Urinary bladder (tissue), 4 donors: ENCODE results near the gene CAMK1D. TPM values are rescaled to one million over a fixed set of nuclear protein-coding genes. Genes with fewer than 3 reads are reported as not detected.

Experiments
- DNase-seq: peaks from one replicate; pipeline ENCODE4 v3.0.0-alpha.2; 2015; ENCODE audit errors: extremely low spot score
- H3K27ac ChIP-seq: one replicate; pipeline ENCODE4 v1.5.1; 2013; ENCODE audit warnings: low read depth, mild to moderate bottlenecking, moderate library complexity
- H3K36me3 ChIP-seq: one replicate; pipeline ENCODE4 v1.6.1; 2013; ENCODE audit warnings: mild to moderate bottlenecking, moderate library complexity; ENCODE audit not compliant: insufficient read depth
- H3K4me1 ChIP-seq: one replicate; pipeline ENCODE4 v1.6.1; 2013; ENCODE audit warnings: mild to moderate bottlenecking, moderate library complexity; ENCODE audit not compliant: insufficient read depth
- H3K4me3 ChIP-seq: one replicate; pipeline ENCODE4 v1.5.1; 2013; ENCODE audit warnings: low read depth, low read length
- WGBS: extraction: QIAGEN DNeasy Blood & Tissue Kit; methylation state at CpG from one replicate; pipeline ENCODE4 v1.1.7; 2013; 5-methylcytosine and 5-hydroxymethylcytosine counted together
- polyA plus RNA-seq: library from polyadenylated mRNA; stranded (reverse); fragments of 200-250 nt; gene quantifications from one replicate; pipeline ENCODE4 v1.2.3, GENCODE V29; 2013
- small RNA-seq: library from RNA; depleted of rRNA; stranded (forward); fragments of <200 nt; gene quantifications from one replicate; pipeline ENCODE3, GENCODE V24; 2014
- total RNA-seq: library from RNA; depleted of rRNA; stranded (reverse); fragments of >200 nt; gene quantifications from one replicate; pipeline ENCODE4 v1.2.3, GENCODE V29; 2014
- donor health status: healthy with polysubstance abuse.
- donor health status: healthy.

The CAMK1D gene
- total and polyA plus RNA-seq, 2 donors: 5.6 to 7.6 TPM

- Histone ChIP-seq H3K4me3 (no peak overlapping the region), H3K36me3 (no peaks in the 10 kb centered on the region), H3K4me1 (no peaks in the 10 kb centered on the region), H3K27ac (no peak overlapping the region)
- 79% methylated on average over 9 of the region's 9 CpGs for WGBS
- DNase-seq: no peak
Observed at GRCh38 chr10:12872577-12872976, 523.2 kb downstream of the CAMK1D start.

- Histone ChIP-seq H3K4me3 (no peak overlapping the region), H3K27ac (no peak overlapping the region), H3K36me3 (no peaks in the 10 kb centered on the region), H3K4me1 (no peaks in the 10 kb centered on the region)
- 37% methylated on average over 8 of the region's 8 CpGs for WGBS
- no peak for DNase-seq
Observed at GRCh38 chr10:12873172-12873571, 523.8 kb downstream of the CAMK1D start.

GRCh38 chr10:12874501-12874900 is 525.2 kb downstream of the CAMK1D start:
- no peak for DNase-seq
- Histone ChIP-seq H3K27ac (no peak overlapping the region), H3K4me1 (no peaks in the 10 kb centered on the region), H3K4me3 (no peak overlapping the region), H3K36me3 (no peaks in the 10 kb centered on the region)
- 95% methylated on average over 6 of the region's 6 CpGs for WGBS

- Histone ChIP-seq H3K36me3 (no peaks in the 10 kb centered on the region), H3K4me3 (no peak overlapping the region), H3K27ac (no peak overlapping the region), H3K4me1 (no peaks in the 10 kb centered on the region)
- peak; percentile 43 for DNase-seq
- 31% methylated on average over 5 of the region's 5 CpGs for WGBS
Observed at GRCh38 chr10:12875100-12875499, 525.8 kb downstream of the CAMK1D start.

- Histone ChIP-seq H3K4me3 (no peak overlapping the region), H3K27ac (no peak overlapping the region), H3K36me3 (no peaks in the 10 kb centered on the region), H3K4me1 (no peaks in the 10 kb centered on the region)
- whole genome bisulfite sequencing: 93% methylated on average over 5 of the region's 5 CpGs
- no peak for DNase-seq
Observed at GRCh38 chr10:12876266-12876665, 526.9 kb downstream of the CAMK1D start.

GRCh38 chr10:12877150-12877549 is 527.8 kb downstream of the CAMK1D start:
- WGBS: 81% methylated on average over 3 of the region's 3 CpGs
- no peak for DNase-seq
- Histone ChIP-seq H3K27ac (no peak overlapping the region), H3K4me3 (no peak overlapping the region), H3K36me3 (no peaks in the 10 kb centered on the region), H3K4me1 (no peaks in the 10 kb centered on the region)

GRCh38 chr10:12880423-12880822 is 531.1 kb downstream of the CAMK1D start:
- Histone ChIP-seq H3K36me3 (no peaks in the 10 kb centered on the region), H3K4me1 (no peaks in the 10 kb centered on the region), H3K4me3 (no peak overlapping the region), H3K27ac (no peak overlapping the region)
- no peak for DNase-seq

- Histone ChIP-seq H3K4me1 (no peaks in the 10 kb centered on the region), H3K4me3 (no peak overlapping the region), H3K27ac (no peak overlapping the region), H3K36me3 (no peaks in the 10 kb centered on the region)
- WGBS: 85% methylated on average over 6 of the region's 6 CpGs
- DNase-seq: no peak
Observed at GRCh38 chr10:12884851-12885250, 535.5 kb downstream of the CAMK1D start.

Small RNAs within 50 kb of the gene (small RNA-seq; reads per million reads assigned to genes)
- gene MIR4480 (not detected), gene MIR548Q (not detected), gene RF00279 (not detected), gene RN7SL198P (not detected), gene RNU6ATAC39P (not detected)

Other genes with a start within 250 kb of the CAMK1D start
- gene SEC61A2, start 219.9 kb upstream of the CAMK1D start, total RNA-seq: 19.9 TPM
- gene SEC61A2, start 219.9 kb upstream of the CAMK1D start, polyA plus RNA-seq: 6.4 TPM
- 37.4 TPM for gene NUDT5, start 153.7 kb upstream of the CAMK1D start, total RNA-seq
- gene NUDT5, start 153.7 kb upstream of the CAMK1D start, polyA plus RNA-seq: 25.0 TPM
- gene CDC123, start 153.4 kb upstream of the CAMK1D start, total RNA-seq: 83.7 TPM
- gene CDC123, start 153.4 kb upstream of the CAMK1D start, polyA plus RNA-seq: 57.8 TPM